IMR-90 (cell line): ENCODE measurements around the gene KCNK4. TPM values are rescaled to one million over a fixed set of nuclear protein-coding genes. Genes with fewer than 3 reads are reported as not detected.
A peak's percentile ranks its signal among the peaks of the same experiment; 100 is the strongest.

Experiments
- ATAC-seq: fragments of 200-7000 bp; cut with Tn5 transposase; 2 replicates; pipeline ENCODE4 v1.9.1; 2020; ENCODE audit warnings: low read depth, mild to moderate bottlenecking, moderate library complexity
- BruUV-seq: library from RNA; stranded (reverse); fragments of 400-500 nt; replicated peaks from 2 replicates; lab custom pipeline; 2021; lab: Mats Ljungman, UMichigan
- CTCF ChIA-PET: fragments of 300-600 bp; formaldehyde crosslinking; extraction: SDS; loops from one replicate; lab custom pipeline; 2021; ENCODE audit warnings: antibody characterized with exemption; lab: Yijun Ruan, JAX
- POLR2A ChIA-PET: fragments of 300-600 bp; sonication (Branson Sonifier 250); formaldehyde crosslinking; loops from one replicate; lab custom pipeline; 2022; ENCODE audit warnings: antibody characterized with exemption; ENCODE audit not compliant: unreplicated experiment; lab: Charles Lee
- DNase-seq: peaks from one replicate; pipeline ENCODE4 v3.0.0; 2013
- H2AFZ ChIP-seq: replicated peaks from 2 replicates; pipeline ENCODE3; 2013; ENCODE audit warnings: low read length, mild to moderate bottlenecking; ENCODE audit not compliant: poor library complexity
- H2AK5ac ChIP-seq: 2 replicates; pipeline ENCODE4 v1.6.1; 2013; ENCODE audit warnings: low read depth, low read length, inconsistent platforms
- H2AK9ac ChIP-seq: replicated peaks from 2 replicates; pipeline ENCODE3; 2013; ENCODE audit warnings: mild to moderate bottlenecking, low read depth, low read length, moderate library complexity; ENCODE audit not compliant: poor library complexity
- H2BK120ac ChIP-seq: 2 replicates; pipeline ENCODE4 v1.6.1; 2013; ENCODE audit warnings: low read depth, low read length, inconsistent platforms
- H2BK15ac ChIP-seq: 3 replicates; pipeline ENCODE4 v1.6.1; 2013; ENCODE audit warnings: low read depth, low read length, inconsistent platforms
- H2BK20ac ChIP-seq: 2 replicates; pipeline ENCODE4 v1.6.1; 2013; ENCODE audit warnings: low read depth, mild to moderate bottlenecking, inconsistent platforms, low read length, moderate library complexity
- H2BK5ac ChIP-seq: 2 replicates; pipeline ENCODE4 v1.6.1; 2013; ENCODE audit warnings: mild to moderate bottlenecking, low read depth, low read length, inconsistent platforms; ENCODE audit not compliant: poor library complexity, severe bottlenecking
- H3K14ac ChIP-seq: replicated peaks from 2 replicates; pipeline ENCODE4 v1.6.1; 2013; ENCODE audit warnings: low read depth, low read length, inconsistent platforms
- H3K18ac ChIP-seq: 2 replicates; pipeline ENCODE4 v1.6.1; 2013; ENCODE audit warnings: low read depth, low read length, control low read depth
- H3K23ac ChIP-seq: 2 replicates; pipeline ENCODE4 v1.6.1; 2013; ENCODE audit warnings: low read depth, low read length, inconsistent platforms
- H3K27ac ChIP-seq: 2 replicates; pipeline ENCODE4 v1.5.1; 2013; ENCODE audit warnings: mild to moderate bottlenecking, control low read depth, low read length; ENCODE audit not compliant: insufficient read depth
- H3K27me3 ChIP-seq: 2 replicates; pipeline ENCODE4 v1.6.1; 2013; ENCODE audit warnings: low read length; ENCODE audit not compliant: control insufficient read depth, insufficient read depth
- H3K36me3 ChIP-seq: 2 replicates; pipeline ENCODE4 v1.6.1; 2013; ENCODE audit warnings: low read length, mixed read lengths; ENCODE audit not compliant: control insufficient read depth, insufficient read depth
- H3K4ac ChIP-seq: 2 replicates; pipeline ENCODE4 v1.6.1; 2013; ENCODE audit warnings: low read depth, low read length, inconsistent platforms
- H3K4me1 ChIP-seq: 2 replicates; pipeline ENCODE4 v1.6.1; 2013; ENCODE audit warnings: low read length, mixed read lengths; ENCODE audit not compliant: control insufficient read depth, insufficient read depth
- H3K4me2 ChIP-seq: 2 replicates; pipeline ENCODE4 v1.6.1; 2013; ENCODE audit warnings: low read depth, mild to moderate bottlenecking, control low read depth, low read length, moderate library complexity
- H3K4me3 ChIP-seq: 2 replicates; pipeline ENCODE4 v1.5.1; 2013; ENCODE audit warnings: low read depth, mild to moderate bottlenecking, control low read depth, low read length, moderate library complexity; ENCODE audit not compliant: insufficient read depth
- H3K56ac ChIP-seq: 2 replicates; pipeline ENCODE4 v1.6.1; 2013; ENCODE audit warnings: low read length, inconsistent platforms; ENCODE audit not compliant: insufficient read depth; ENCODE audit errors: extremely low read depth
- H3K79me1 ChIP-seq, 2 experiments: 2 replicates each; pipeline ENCODE4 v1.6.1; 2013; ENCODE audit warnings: low read length in 2 of 2, inconsistent platforms in 1 of 2, low read depth in 1 of 2
- H3K9ac ChIP-seq: 2 replicates; pipeline ENCODE4 v1.6.1; 2013; ENCODE audit warnings: low read depth, low read length, control low read depth
- H3K9me1 ChIP-seq: 2 replicates; pipeline ENCODE4 v1.6.1; 2013; ENCODE audit warnings: low read length, inconsistent platforms; ENCODE audit not compliant: insufficient read depth
- H3K9me3 ChIP-seq: 2 replicates; pipeline ENCODE4 v1.6.1; 2013; ENCODE audit warnings: low read length; ENCODE audit not compliant: control insufficient read depth, insufficient read depth
- H4K20me1 ChIP-seq: 2 replicates; pipeline ENCODE4 v1.6.1; 2013; ENCODE audit warnings: low read length, inconsistent platforms; ENCODE audit not compliant: insufficient read depth
- H4K5ac ChIP-seq: 2 replicates; pipeline ENCODE4 v1.6.1; 2013; ENCODE audit warnings: mild to moderate bottlenecking, low read depth, low read length, control low read depth
- H4K8ac ChIP-seq, 2 experiments: 2 replicates each; pipeline ENCODE4 v1.6.1; 2013; ENCODE audit warnings: low read depth in 2 of 2, low read length in 2 of 2, control low read depth in 1 of 2, inconsistent platforms in 1 of 2
- H4K91ac ChIP-seq: 2 replicates; pipeline ENCODE4 v1.6.1; 2013; ENCODE audit warnings: low read depth, low read length, inconsistent platforms; ENCODE audit not compliant: insufficient read depth
- BHLHE40 ChIP-seq: fragments of 150-350 bp; IDR thresholded peaks from 2 replicates; pipeline ENCODE4 v1.6.1; 2016; ENCODE audit warnings: mild to moderate bottlenecking, low read depth, low read length
- CHD1 ChIP-seq: IDR thresholded peaks from 2 replicates; pipeline ENCODE4 v1.6.1; 2012; ENCODE audit warnings: low read depth, low read length, improper control_type of control experiment
- FOS ChIP-seq: fragments of 150-350 bp; IDR thresholded peaks from 2 replicates; pipeline ENCODE4 v1.6.1; 2016; ENCODE audit warnings: low read depth, low read length
- SMC3 ChIP-seq: fragments of 150-350 bp; IDR thresholded peaks from 2 replicates; pipeline ENCODE4 v1.6.1; 2016; ENCODE audit warnings: low read depth, mild to moderate bottlenecking, antibody characterized with exemption, low read length, moderate library complexity
- WGBS, 2 experiments: methylation state at CpG; one replicate each; pipeline versions ENCODE4 v1.1.5 to v1.1.7; 2013; ENCODE audit warnings: missing lambda C conversion rate in 2 of 2; ENCODE audit not compliant: insufficient read length in 1 of 2; ENCODE audit errors: extremely low coverage in 2 of 2; 5-methylcytosine and 5-hydroxymethylcytosine counted together
- dilution Hi-C: fragments of 300-500 bp; cut with HindIII; formaldehyde crosslinking; loops from one replicate; pipeline ENCODE4 v1.14.3; 2018; ENCODE audit warnings: low sequenced_read_pairs; ENCODE audit not compliant: unreplicated experiment
- in situ Hi-C: fragments of 300-500 bp; cut with MboI; formaldehyde crosslinking; loops from 3 replicates; pipeline ENCODE4 v1.14.3; 2019; ENCODE audit warnings: low sequenced_read_pairs, inconsistent platforms, mixed read lengths
- intact Hi-C: fragments of 100-400 bp; cut with micrococcal nuclease; formaldehyde crosslinking; loops from 2 replicates; pipeline ENCODE4 v1.10.0; 2022
- polyA plus RNA-seq, 3 experiments: library from polyadenylated mRNA; depleted of rRNA; stranded (reverse); fragments of >200 nt; gene quantifications; 2 replicates each; pipeline ENCODE4 v1.2.3, GENCODE V29; 2012; ENCODE audit warnings: low replicate concordance in 1 of 3
- total RNA-seq: library from RNA; depleted of rRNA; stranded (reverse); fragments of >200 nt; gene quantifications from 2 replicates; pipeline ENCODE4 v1.2.3, GENCODE V29; 2012
- TF ChIP-seq, protein P1 (sequence below): fragments of 150-350 bp; IDR thresholded peaks from 2 replicates; pipeline ENCODE4 v1.6.1; 2016; ENCODE audit warnings: low read depth, mild to moderate bottlenecking, low read length, moderate library complexity, borderline replicate concordance

The KCNK4 gene
- total and polyA plus RNA-seq, 2 of the 4 experiments (the other 2 are of a cell fraction): not detected

- Histone ChIP-seq H2AK9ac (peak overlapping the region; percentile 100), H2BK120ac (peak overlapping the region; percentile 73), H2BK5ac (peak overlapping the region; percentile 98), H3K9me3 (no peaks in the 10 kb centered on the region), H3K4me3 (peak overlapping the region; percentile 95), H3K27me3 (no peaks in the 10 kb centered on the region), H3K27ac (peak overlapping the region; percentile 98), H3K18ac (peak overlapping the region; percentile 49; the same call in 1 of the 2 replicates), H2BK15ac (peak overlapping the region; percentile 52; the same call in 1 of the 3 replicates), H3K14ac (peak overlapping the region; percentile 81), H3K4me2 (peak overlapping the region; percentile 96), H2AK5ac (peak overlapping the region; percentile 100), H4K20me1 (peaks cover 26% of the 10 kb centered on the region), H3K4me1 (peaks cover 8% of the 10 kb centered on the region), H4K8ac (peak overlapping the region; percentile 65 to 79; a peak in 3 of 4 replicates), H3K4ac (peak overlapping the region; percentile 99), H3K36me3 (peaks cover 12% of the 10 kb centered on the region), H4K91ac (peak overlapping the region; percentile 98), H3K9ac (peak overlapping the region; percentile 77), H3K23ac (peak overlapping the region; percentile 95), H4K5ac (peak overlapping the region; percentile 38; the same call in 1 of the 2 replicates), H2AFZ (peak overlapping the region; percentile 89), H3K56ac (peak overlapping the region; percentile 86), H3K9me1 (peaks cover 7% of the 10 kb centered on the region), H3K79me1 (peaks cover 10 to 31% of the 10 kb centered on the region in 2 experiments; a peak in 3 of 4 replicates), H2BK20ac (no peak overlapping the region)
- intact Hi-C loops (no loop called here), in situ Hi-C loops (no loop called here), dilution Hi-C loops (no loop called here)
- DNase-seq (no peak), ATAC-seq (no peak)
- TF ChIP-seq SMC3 (no peak), CHD1 (no peak), FOS (no peak), BHLHE40 (peak; percentile 39; the same call in 1 of the 2 replicates)
- TF ChIP-seq, protein P1, sequence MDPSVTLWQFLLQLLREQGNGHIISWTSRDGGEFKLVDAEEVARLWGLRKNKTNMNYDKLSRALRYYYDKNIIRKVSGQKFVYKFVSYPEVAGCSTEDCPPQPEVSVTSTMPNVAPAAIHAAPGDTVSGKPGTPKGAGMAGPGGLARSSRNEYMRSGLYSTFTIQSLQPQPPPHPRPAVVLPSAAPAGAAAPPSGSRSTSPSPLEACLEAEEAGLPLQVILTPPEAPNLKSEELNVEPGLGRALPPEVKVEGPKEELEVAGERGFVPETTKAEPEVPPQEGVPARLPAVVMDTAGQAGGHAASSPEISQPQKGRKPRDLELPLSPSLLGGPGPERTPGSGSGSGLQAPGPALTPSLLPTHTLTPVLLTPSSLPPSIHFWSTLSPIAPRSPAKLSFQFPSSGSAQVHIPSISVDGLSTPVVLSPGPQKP: no peak
- ChIA-PET CTCF (interaction anchor here (2.1 kb wide), 1 partner anchor 55 kb away, joined by 7 read pairs; no protein-coding TSS in a partner anchor), POLR2A (no interaction called here)
- no TSS peak for BruUV-seq
- no CpG with 5 or more reads among the region's 6 CpGs for WGBS, 2 experiments
Measured at GRCh38 chr11:64245401-64245796, 45.7 kb upstream of the KCNK4 start.
